ENCODE data around the gene INO80C.
"Not testable (repeated sequence)": the region's sequence is repeated elsewhere in the genome, so short reads cannot be mapped to it uniquely, and the experiment has no call there.

The INO80C gene

GRCh38 chr18:35507192-35507591, 9.4 kb upstream of the INO80C start:
- TF ChIP-seq POLR2A (IDR thresholded peaks at IDR 0.05; ENCODE audit: low read length) = no peak
- no peak for TF ChIP-seq GATA1 (IDR thresholded peaks at IDR 0.05; ENCODE audit: low read depth, low read length)
- DNase-seq = no peak

- no peak for TF ChIP-seq GATA1 (IDR thresholded peaks at IDR 0.05; ENCODE audit: low read depth, low read length)
- TF ChIP-seq POLR2A (IDR thresholded peaks at IDR 0.05; ENCODE audit: low read length) = no peak
- peak; percentile 22 to 64 for DNase-seq
Observed at GRCh38 chr18:35506024-35506712, 8.4 kb upstream of the INO80C start.

GRCh38 chr18:35504996-35505395, 7.2 kb upstream of the INO80C start:
- no peak for DNase-seq
- no peak for TF ChIP-seq POLR2A (IDR thresholded peaks at IDR 0.05; ENCODE audit: low read length)
- no peak for TF ChIP-seq GATA1 (IDR thresholded peaks at IDR 0.05; ENCODE audit: low read depth, low read length)

- no peak for TF ChIP-seq GATA1 (IDR thresholded peaks at IDR 0.05; ENCODE audit: low read depth, low read length)
- TF ChIP-seq POLR2A (IDR thresholded peaks at IDR 0.05; ENCODE audit: low read length) = no peak
- DNase-seq = no peak
Observed at GRCh38 chr18:35502052-35502451, 4.3 kb upstream of the INO80C start.

GRCh38 chr18:35501369-35501768, 3.6 kb upstream of the INO80C start:
- TF ChIP-seq POLR2A (IDR thresholded peaks at IDR 0.05; ENCODE audit: low read length) (no peak), GATA1 (IDR thresholded peaks at IDR 0.05; ENCODE audit: low read depth, low read length) (no peak)
- no peak for DNase-seq

GRCh38 chr18:35500113-35500512, 2.4 kb upstream of the INO80C start:
- DNase-seq = no peak

GRCh38 chr18:35497027-35497369, 762 bp downstream of the INO80C start:
- DNase-seq = no peak
- TF ChIP-seq POLR2A (IDR thresholded peaks at IDR 0.05; ENCODE audit: low read length) (no peak), GATA1 (IDR thresholded peaks at IDR 0.05; ENCODE audit: low read depth, low read length) (no peak)

More at GRCh38 chr18:35500113-35500512, 2.4 kb upstream of the INO80C start:
- TF ChIP-seq POLR2A (IDR thresholded peaks at IDR 0.05; ENCODE audit: low read length) (no peak), GATA1 (IDR thresholded peaks at IDR 0.05; ENCODE audit: low read depth, low read length) (no peak)

- no peak for TF ChIP-seq POLR2A (IDR thresholded peaks at IDR 0.05; ENCODE audit: low read length)
- TF ChIP-seq GATA1 (IDR thresholded peaks at IDR 0.05; ENCODE audit: low read depth, low read length) = no peak
- peak; percentile 61 to 65 for DNase-seq
Observed at GRCh38 chr18:35495536-35496314, 2.0 kb downstream of the INO80C start.

GRCh38 chr18:35494251-35495220, 3.2 kb downstream of the INO80C start:
- TF ChIP-seq GATA1 (IDR thresholded peaks at IDR 0.05; ENCODE audit: low read depth, low read length) (no peak), POLR2A (IDR thresholded peaks at IDR 0.05; ENCODE audit: low read length) (no peak)
- peak in 1 of 2 experiments; percentile 14 for DNase-seq

- no peak for TF ChIP-seq GATA1 (IDR thresholded peaks at IDR 0.05; ENCODE audit: low read depth, low read length)
- TF ChIP-seq POLR2A (IDR thresholded peaks at IDR 0.05; ENCODE audit: low read length) = no peak
- peak; percentile 68 to 76 for DNase-seq
Observed at GRCh38 chr18:35491700-35492077, 6.1 kb downstream of the INO80C start.

GRCh38 chr18:35490894-35491699, 6.7 kb downstream of the INO80C start:
- DNase-seq = no peak
- no peak for TF ChIP-seq POLR2A (IDR thresholded peaks at IDR 0.05; ENCODE audit: low read length)
- no peak for TF ChIP-seq GATA1 (IDR thresholded peaks at IDR 0.05; ENCODE audit: low read depth, low read length)

GRCh38 chr18:35489913-35490490, 7.8 kb downstream of the INO80C start:
- no peak for TF ChIP-seq GATA1 (IDR thresholded peaks at IDR 0.05; ENCODE audit: low read depth, low read length)
- TF ChIP-seq POLR2A (IDR thresholded peaks at IDR 0.05; ENCODE audit: low read length) = no peak

GRCh38 chr18:35489281-35489680, 8.5 kb downstream of the INO80C start:
- not testable (repeated sequence) for DNase-seq

More at GRCh38 chr18:35489913-35490490, 7.8 kb downstream of the INO80C start:
- no peak for DNase-seq

GRCh38 chr18:35488396-35488795, 9.4 kb downstream of the INO80C start:
- DNase-seq = not testable (repeated sequence)

GRCh38 chr18:35487525-35487924, 10.2 kb downstream of the INO80C start:
- DNase-seq = not testable (repeated sequence)
